Mesendoderm (in vitro differentiated cells): ENCODE measurements around the gene TNS3.
A peak's percentile ranks its signal among the peaks of the same experiment; 100 is the strongest.

ENCODE experiments used
- DNase-seq: peaks from one replicate; pipeline ENCODE4 v3.0.0; 2013
- H2AK5ac ChIP-seq: 2 replicates; pipeline ENCODE4 v1.6.1; 2013; ENCODE audit warnings: low read length, inconsistent platforms
- H2BK120ac ChIP-seq: 2 replicates; pipeline ENCODE4 v1.6.1; 2013; ENCODE audit warnings: low read depth, mild to moderate bottlenecking, low read length, moderate library complexity, mixed read lengths
- H2BK15ac ChIP-seq: replicated peaks from 2 replicates; pipeline ENCODE4 v1.6.1; 2013; ENCODE audit warnings: low read depth, mild to moderate bottlenecking, moderate library complexity
- H2BK5ac ChIP-seq: 2 replicates; pipeline ENCODE4 v1.6.1; 2013; ENCODE audit warnings: low read length, inconsistent platforms
- H3K18ac ChIP-seq: 2 replicates; pipeline ENCODE4 v1.6.1; 2013; ENCODE audit warnings: mild to moderate bottlenecking, low read length, mixed read lengths
- H3K23ac ChIP-seq: one replicate; pipeline ENCODE4 v1.6.1; 2013; ENCODE audit warnings: low read length
- H3K27ac ChIP-seq: 2 replicates; pipeline ENCODE4 v1.5.1; 2013; ENCODE audit warnings: low read depth, mild to moderate bottlenecking, inconsistent platforms, low read length, moderate library complexity
- H3K27me3 ChIP-seq: 2 replicates; pipeline ENCODE4 v1.6.1; 2013; ENCODE audit warnings: low read length, control low read depth, mild to moderate bottlenecking, inconsistent platforms; ENCODE audit not compliant: insufficient read depth, poor library complexity
- H3K36me3 ChIP-seq: 2 replicates; pipeline ENCODE4 v1.6.1; 2013; ENCODE audit warnings: low read length, inconsistent platforms; ENCODE audit not compliant: control insufficient read depth, insufficient read depth
- H3K4ac ChIP-seq: one replicate; pipeline ENCODE4 v1.6.1; 2013; ENCODE audit warnings: low read depth, mild to moderate bottlenecking, low read length, moderate library complexity
- H3K4me1 ChIP-seq: 2 replicates; pipeline ENCODE4 v1.6.1; 2013; ENCODE audit warnings: low read depth, low read length, inconsistent platforms; ENCODE audit not compliant: control insufficient read depth
- H3K4me2 ChIP-seq: 2 replicates; pipeline ENCODE4 v1.6.1; 2013; ENCODE audit warnings: low read length
- H3K4me3 ChIP-seq: 2 replicates; pipeline ENCODE4 v1.5.1; 2013; ENCODE audit warnings: mild to moderate bottlenecking, low read length
- H3K56ac ChIP-seq: one replicate; pipeline ENCODE4 v1.6.1; 2013; ENCODE audit warnings: low read length
- H3K79me1 ChIP-seq: 2 replicates; pipeline ENCODE4 v1.6.1; 2013; ENCODE audit warnings: low read length, inconsistent platforms
- H3K79me2 ChIP-seq: 2 replicates; pipeline ENCODE4 v1.6.1; 2013; ENCODE audit warnings: mild to moderate bottlenecking, low read length; ENCODE audit not compliant: control insufficient read depth, insufficient read depth
- H3K9ac ChIP-seq: 2 replicates; pipeline ENCODE4 v1.6.1; 2013; ENCODE audit warnings: low read length, inconsistent platforms
- H4K5ac ChIP-seq: one replicate; pipeline ENCODE4 v1.6.1; 2013; ENCODE audit warnings: low read length
- H4K8ac ChIP-seq: one replicate; pipeline ENCODE4 v1.6.1; 2013; ENCODE audit warnings: low read depth, mild to moderate bottlenecking, control low read depth, low read length, moderate library complexity
- WGBS: extraction: QIAGEN DNeasy Blood & Tissue Kit; methylation state at CpG from one replicate; pipeline ENCODE4 v1.1.7; 2013; ENCODE audit warnings: low lambda C conversion rate, missing lambda C conversion rate; ENCODE audit not compliant: insufficient coverage; ENCODE audit errors: extremely low coverage; 5-methylcytosine and 5-hydroxymethylcytosine counted together

The TNS3 gene

GRCh38 chr7:47278043-47278442, 303.9 kb downstream of the TNS3 start:
- no peak overlapping the region for H4K5ac ChIP-seq
- no peak overlapping the region for H3K56ac ChIP-seq
- no peak overlapping the region for H3K4ac ChIP-seq
- no peak overlapping the region for H2BK120ac ChIP-seq
- H2BK5ac ChIP-seq = no peak overlapping the region
- H3K27ac ChIP-seq = no peak overlapping the region
- H2AK5ac ChIP-seq = no peak overlapping the region
- no peak overlapping the region for H2BK15ac ChIP-seq
- H3K18ac ChIP-seq = no peak overlapping the region
- H4K8ac ChIP-seq = no peak overlapping the region
- no peaks in the 10 kb centered on the region for H3K79me2 ChIP-seq
- H3K36me3 ChIP-seq = no peaks in the 10 kb centered on the region
- H3K9ac ChIP-seq = no peak overlapping the region
- no peaks in the 10 kb centered on the region for H3K79me1 ChIP-seq
- no peaks in the 10 kb centered on the region for H3K27me3 ChIP-seq
- DNase-seq = no peak
- H3K4me3 ChIP-seq = no peak overlapping the region
- no peak overlapping the region for H3K4me2 ChIP-seq
- no peak overlapping the region for H3K23ac ChIP-seq
- no peaks in the 10 kb centered on the region for H3K4me1 ChIP-seq
- WGBS = no CpG with 5 or more reads among the region's 6 CpGs

- no peak overlapping the region for H2AK5ac ChIP-seq
- no peak overlapping the region for H2BK5ac ChIP-seq
- no peaks in the 10 kb centered on the region for H3K27me3 ChIP-seq
- no peaks in the 10 kb centered on the region for H3K36me3 ChIP-seq
- no peak for DNase-seq
- H3K79me1 ChIP-seq = no peaks in the 10 kb centered on the region
- no peak overlapping the region for H3K18ac ChIP-seq
- no peak overlapping the region for H2BK120ac ChIP-seq
- H3K27ac ChIP-seq = no peak overlapping the region
- no peaks in the 10 kb centered on the region for H3K79me2 ChIP-seq
- no peaks in the 10 kb centered on the region for H3K4me1 ChIP-seq
- H4K8ac ChIP-seq = no peak overlapping the region
- H3K56ac ChIP-seq = no peak overlapping the region
- no peak overlapping the region for H2BK15ac ChIP-seq
- H3K4me2 ChIP-seq = no peak overlapping the region
- no peak overlapping the region for H4K5ac ChIP-seq
- H3K9ac ChIP-seq = no peak overlapping the region
- WGBS = no CpG with 5 or more reads among the region's 20 CpGs
- H3K4ac ChIP-seq = no peak overlapping the region
- H3K4me3 ChIP-seq = no peak overlapping the region
- H3K23ac ChIP-seq = no peak overlapping the region
These were observed 304.6 kb downstream of the TNS3 start for GRCh38 chr7:47277321-47277781.

- no peaks in the 10 kb centered on the region for H3K79me2 ChIP-seq
These were observed 307.7 kb downstream of the TNS3 start for GRCh38 chr7:47273974-47274766.

GRCh38 chr7:47273088-47273487, 308.8 kb downstream of the TNS3 start:
- Histone ChIP-seq H3K4me1 (no peaks in the 10 kb centered on the region), H3K79me2 (no peaks in the 10 kb centered on the region), H3K4ac (no peak overlapping the region), H2BK5ac (no peak overlapping the region), H2AK5ac (no peak overlapping the region), H2BK120ac (no peak overlapping the region), H3K9ac (no peak overlapping the region), H3K27ac (no peak overlapping the region), H3K79me1 (no peaks in the 10 kb centered on the region), H3K23ac (no peak overlapping the region), H3K18ac (no peak overlapping the region), H2BK15ac (no peak overlapping the region), H3K4me2 (no peak overlapping the region), H3K56ac (no peak overlapping the region), H4K5ac (no peak overlapping the region), H3K4me3 (no peak overlapping the region), H3K27me3 (no peaks in the 10 kb centered on the region), H4K8ac (no peak overlapping the region), H3K36me3 (no peaks in the 10 kb centered on the region)
- WGBS = no CpG with 5 or more reads among the region's 4 CpGs
- peak; percentile 19 for DNase-seq

More at GRCh38 chr7:47273974-47274766, 307.7 kb downstream of the TNS3 start:
- Histone ChIP-seq H3K4me1 (no peaks in the 10 kb centered on the region), H3K23ac (no peak overlapping the region), H2BK5ac (no peak overlapping the region), H3K56ac (no peak overlapping the region), H4K5ac (no peak overlapping the region), H3K36me3 (no peaks in the 10 kb centered on the region), H3K18ac (no peak overlapping the region), H2BK120ac (no peak overlapping the region), H3K79me1 (no peaks in the 10 kb centered on the region), H3K4me2 (no peak overlapping the region), H3K27me3 (no peaks in the 10 kb centered on the region), H2AK5ac (no peak overlapping the region), H3K4ac (no peak overlapping the region), H3K4me3 (no peak overlapping the region), H3K9ac (no peak overlapping the region), H3K27ac (no peak overlapping the region), H4K8ac (no peak overlapping the region), H2BK15ac (no peak overlapping the region)
- no CpG with 5 or more reads among the region's 6 CpGs for WGBS
- DNase-seq = no peak

- H3K56ac ChIP-seq = no peak overlapping the region
- no peak overlapping the region for H3K23ac ChIP-seq
- no peak overlapping the region for H2BK15ac ChIP-seq
- no peak overlapping the region for H3K4me3 ChIP-seq
- no peak overlapping the region for H3K9ac ChIP-seq
- no peak overlapping the region for H2AK5ac ChIP-seq
- H3K36me3 ChIP-seq = no peaks in the 10 kb centered on the region
- no peak for DNase-seq
- no peak overlapping the region for H3K27ac ChIP-seq
- H3K4me1 ChIP-seq = no peaks in the 10 kb centered on the region
- no peaks in the 10 kb centered on the region for H3K79me1 ChIP-seq
- no peak overlapping the region for H3K18ac ChIP-seq
- no peak overlapping the region for H4K8ac ChIP-seq
- H3K79me2 ChIP-seq = no peaks in the 10 kb centered on the region
- no peak overlapping the region for H3K4ac ChIP-seq
- H3K4me2 ChIP-seq = no peak overlapping the region
- no peaks in the 10 kb centered on the region for H3K27me3 ChIP-seq
- H2BK5ac ChIP-seq = no peak overlapping the region
- 100% methylated on average over 1 of the region's 3 CpGs for WGBS
- H2BK120ac ChIP-seq = no peak overlapping the region
- H4K5ac ChIP-seq = no peak overlapping the region
These were observed 310.2 kb downstream of the TNS3 start for GRCh38 chr7:47271749-47272148.
